Suprapubic skin (tissue), 4 donors: ENCODE measurements around the gene HINFP.

Experiments
- CTCF ChIP-seq, 2 donors: fragments of 200-600 bp in 1 of 2; fragments of 450-650 bp in 1 of 2; sonication (generic) in 1 of 2; IDR thresholded peaks; one replicate each; pipeline ENCODE4 v1.5.1; 2016 to 2019; ENCODE audit warnings: antibody characterized with exemption in 2 of 2, mild to moderate bottlenecking in 1 of 2, moderate library complexity in 1 of 2
- EP300 ChIP-seq: sonication (generic); formaldehyde crosslinking; IDR thresholded peaks from one replicate; pipeline ENCODE4 v1.6.1; 2017; ENCODE audit warnings: antibody characterized with exemption
- POLR2A ChIP-seq, 2 donors: fragments of 450-650 bp; IDR thresholded peaks; one replicate each; pipeline ENCODE4 v1.6.1; 2017; ENCODE audit warnings: antibody characterized with exemption in 2 of 2, mild to moderate bottlenecking in 2 of 2, moderate library complexity in 2 of 2
- POLR2AphosphoS5 ChIP-seq, 3 donors: sonication (generic); formaldehyde crosslinking; IDR thresholded peaks; one replicate each; pipeline ENCODE4 v1.6.1; 2017; ENCODE audit warnings: antibody characterized with exemption in 3 of 3

DNA sequence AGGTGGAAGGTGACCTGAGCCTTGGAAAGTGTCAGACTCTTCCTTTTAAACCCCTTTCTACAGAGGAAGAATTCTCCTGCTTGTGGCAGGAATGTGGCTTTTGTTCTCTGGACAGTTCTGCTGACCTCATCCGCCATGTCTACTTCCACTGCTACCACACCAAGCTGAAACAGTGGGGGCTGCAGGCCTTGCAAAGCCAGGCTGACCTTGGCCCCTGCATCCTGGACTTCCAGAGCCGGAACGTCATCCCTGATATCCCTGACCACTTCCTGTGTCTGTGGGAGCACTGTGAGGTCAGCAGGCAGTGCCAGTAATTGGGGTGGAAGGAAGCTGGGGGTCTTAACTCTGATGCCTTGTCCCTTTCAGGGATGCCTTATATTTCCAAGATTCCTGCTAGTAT lies 9.3 kb downstream of the HINFP start:
- TF ChIP-seq CTCF (IDR thresholded peaks at IDR 0.05) (no peak), POLR2A (IDR thresholded peaks at IDR 0.05) (no peak), POLR2AphosphoS5 (IDR thresholded peaks at IDR 0.05) (no peak), EP300 (no peak)
